22Rv1 (cell line): ENCODE data around the gene HIVEP2.

Source experiments
- ZFX ChIP-seq: fragments of 450-650 bp; IDR thresholded peaks from 2 replicates; pipeline ENCODE4 v1.6.1; 2017; ENCODE audit warnings: antibody characterized with exemption, borderline replicate concordance
- TF ChIP-seq, protein P1 (sequence below): fragments of 450-650 bp; IDR thresholded peaks from 2 replicates; pipeline ENCODE4 v1.5.1; 2017; ENCODE audit warnings: mild to moderate bottlenecking

DNA sequence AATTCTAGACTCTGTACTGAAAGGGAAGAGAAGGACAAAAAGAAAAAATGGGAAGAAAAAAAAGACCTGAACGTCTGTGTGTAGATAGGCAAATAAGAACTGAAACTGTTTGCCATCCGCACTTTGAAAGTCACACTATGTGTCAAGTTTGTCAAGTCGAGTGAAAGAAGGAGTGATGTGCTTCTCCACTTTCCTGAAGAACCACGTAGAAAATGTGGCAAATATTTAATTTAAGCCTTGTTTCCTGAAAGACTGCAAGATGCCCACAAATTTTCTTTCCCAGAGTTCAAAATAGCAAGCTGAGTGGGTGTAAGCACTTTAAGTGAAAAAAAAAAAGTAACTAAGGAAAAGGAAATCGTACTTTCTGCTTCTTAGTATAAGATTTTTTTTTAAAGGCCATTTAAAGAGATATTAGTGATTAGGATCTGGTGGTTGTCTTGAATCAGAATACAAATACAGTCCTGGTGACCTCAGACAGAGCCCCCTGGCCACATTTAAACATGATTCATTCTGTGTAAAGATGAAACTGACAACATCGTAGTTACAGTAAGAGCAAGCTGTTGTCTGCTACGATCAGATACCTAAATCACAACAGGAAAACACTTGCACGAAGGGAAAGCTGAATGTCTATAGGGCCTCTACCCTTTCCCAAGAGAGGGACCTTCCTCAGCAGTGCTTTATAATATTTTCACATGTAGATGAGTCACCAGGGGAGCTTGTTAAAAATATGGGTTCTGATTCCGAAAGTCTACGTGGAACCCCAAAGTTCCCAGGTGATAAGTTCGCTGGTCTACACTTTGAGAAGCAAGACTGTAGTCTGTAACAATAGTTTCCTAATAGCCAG is 102.3 kb downstream of the HIVEP2 start:
- TF ChIP-seq, protein P1, sequence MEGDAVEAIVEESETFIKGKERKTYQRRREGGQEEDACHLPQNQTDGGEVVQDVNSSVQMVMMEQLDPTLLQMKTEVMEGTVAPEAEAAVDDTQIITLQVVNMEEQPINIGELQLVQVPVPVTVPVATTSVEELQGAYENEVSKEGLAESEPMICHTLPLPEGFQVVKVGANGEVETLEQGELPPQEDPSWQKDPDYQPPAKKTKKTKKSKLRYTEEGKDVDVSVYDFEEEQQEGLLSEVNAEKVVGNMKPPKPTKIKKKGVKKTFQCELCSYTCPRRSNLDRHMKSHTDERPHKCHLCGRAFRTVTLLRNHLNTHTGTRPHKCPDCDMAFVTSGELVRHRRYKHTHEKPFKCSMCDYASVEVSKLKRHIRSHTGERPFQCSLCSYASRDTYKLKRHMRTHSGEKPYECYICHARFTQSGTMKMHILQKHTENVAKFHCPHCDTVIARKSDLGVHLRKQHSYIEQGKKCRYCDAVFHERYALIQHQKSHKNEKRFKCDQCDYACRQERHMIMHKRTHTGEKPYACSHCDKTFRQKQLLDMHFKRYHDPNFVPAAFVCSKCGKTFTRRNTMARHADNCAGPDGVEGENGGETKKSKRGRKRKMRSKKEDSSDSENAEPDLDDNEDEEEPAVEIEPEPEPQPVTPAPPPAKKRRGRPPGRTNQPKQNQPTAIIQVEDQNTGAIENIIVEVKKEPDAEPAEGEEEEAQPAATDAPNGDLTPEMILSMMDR = no peak
- no peak for TF ChIP-seq ZFX
